GM23338 (cell line): ENCODE data around the gene SLC7A5. TPM values are rescaled to one million over a fixed set of nuclear protein-coding genes. Genes with fewer than 3 reads are reported as not detected.
A peak's percentile ranks its signal among the peaks of the same experiment; 100 is the strongest.
"Not testable (repeated sequence)": the region's sequence is repeated elsewhere in the genome, so short reads cannot be mapped to it uniquely, and the experiment has no call there.

Source experiments
- ATAC-seq: fragments of 200-7000 bp; cut with Tn5 transposase; 3 replicates; pipeline ENCODE4 v1.9.1; 2020
- DNase-seq: peaks from one replicate; pipeline ENCODE4 v3.0.0-alpha.2; 2015; ENCODE audit warnings: low spot score
- H2AFZ ChIP-seq: fragments of 200-600 bp; sonication (generic); 2 replicates; pipeline ENCODE4 v1.8.0; 2016; ENCODE audit warnings: antibody characterized with exemption, mild to moderate bottlenecking, moderate library complexity
- H3F3A ChIP-seq: fragments of 200-600 bp; sonication (generic); replicated peaks from 2 replicates; pipeline ENCODE4 v1.8.0; 2017; ENCODE audit warnings: antibody characterized with exemption, mixed run types, low read depth
- H3K27ac ChIP-seq: fragments of 200-600 bp; sonication (generic); 2 replicates; pipeline ENCODE4 v1.6.1; 2016; ENCODE audit warnings: low read depth
- H3K27me3 ChIP-seq: fragments of 200-600 bp; sonication (generic); 2 replicates; pipeline ENCODE4 v1.8.0; 2016; ENCODE audit warnings: mild to moderate bottlenecking, mixed run types, moderate library complexity; ENCODE audit not compliant: insufficient read depth
- H3K36me3 ChIP-seq: fragments of 200-600 bp; sonication (generic); 2 replicates; pipeline ENCODE4 v1.8.0; 2016; ENCODE audit warnings: mild to moderate bottlenecking; ENCODE audit not compliant: insufficient read depth
- H3K4me1 ChIP-seq: fragments of 200-600 bp; sonication (generic); 2 replicates; pipeline ENCODE4 v1.8.0; 2016; ENCODE audit warnings: mild to moderate bottlenecking, moderate library complexity; ENCODE audit not compliant: insufficient read depth
- H3K4me2 ChIP-seq: fragments of 200-600 bp; sonication (generic); 2 replicates; pipeline ENCODE4 v1.7.1; 2017; ENCODE audit warnings: mixed run types
- H3K4me3 ChIP-seq: fragments of 200-600 bp; sonication (generic); 2 replicates; pipeline ENCODE4 v1.6.1; 2016; ENCODE audit warnings: mixed run types
- H3K79me2 ChIP-seq: fragments of 200-600 bp; sonication (generic); replicated peaks from 2 replicates; pipeline ENCODE4 v1.8.0; 2017; ENCODE audit warnings: mild to moderate bottlenecking; ENCODE audit not compliant: insufficient read depth
- H3K9me2 ChIP-seq: fragments of 200-600 bp; sonication (generic); 2 replicates; pipeline ENCODE4 v1.8.0; 2017; ENCODE audit not compliant: insufficient read depth
- H4K20me1 ChIP-seq: fragments of 200-600 bp; sonication (generic); replicated peaks from 2 replicates; pipeline ENCODE4 v1.8.0; 2017; ENCODE audit warnings: mild to moderate bottlenecking; ENCODE audit not compliant: insufficient read depth
- H3K27ac Mint-ChIP-seq: 2 replicates; pipeline ENCODE4 v1.8.0; 2020; ENCODE audit warnings: inconsistent platforms, mild to moderate bottlenecking, moderate library complexity, mixed read lengths
- H3K27me3 Mint-ChIP-seq: 3 replicates; pipeline ENCODE4 v1.8.0; 2022; ENCODE audit warnings: low read depth, mild to moderate bottlenecking, moderate library complexity, mixed read lengths, inconsistent platforms; ENCODE audit not compliant: insufficient read depth, poor library complexity
- H3K36me3 Mint-ChIP-seq: 3 replicates; pipeline ENCODE4 v1.8.0; 2021; ENCODE audit warnings: low read depth, mild to moderate bottlenecking, inconsistent platforms, moderate library complexity, mixed read lengths
- H3K4me1 Mint-ChIP-seq: 3 replicates; pipeline ENCODE4 v1.8.0; 2020; ENCODE audit warnings: mild to moderate bottlenecking, inconsistent platforms, mixed read lengths
- H3K4me3 Mint-ChIP-seq: 3 replicates; pipeline ENCODE4 v1.8.0; 2021; ENCODE audit warnings: moderate library complexity, mild to moderate bottlenecking, inconsistent platforms, mixed read lengths
- H3K9me3 Mint-ChIP-seq: 3 replicates; pipeline ENCODE4 v1.8.0; 2020; ENCODE audit warnings: moderate library complexity, mild to moderate bottlenecking, inconsistent platforms, mixed read lengths
- CREB1 ChIP-seq: fragments of 250-450 bp; sonication (Bioruptor Pico); IDR thresholded peaks from 2 replicates; pipeline ENCODE4 v1.5.0; 2020; ENCODE audit warnings: low read depth, mild to moderate bottlenecking, moderate library complexity
- CTCF ChIP-seq, 2 experiments: fragments of 200-600 bp in 1 of 2; sonication (generic) in 1 of 2; conservative IDR thresholded peaks; 2 replicates each; pipeline versions ENCODE4 v1.5.1 to v1.6.1; 2016 to 2017; ENCODE audit warnings: antibody characterized with exemption in 2 of 2, low read depth in 2 of 2, mild to moderate bottlenecking in 2 of 2, moderate library complexity in 1 of 2
- ETS1 ChIP-seq: IDR thresholded peaks from 2 replicates; pipeline ENCODE4 v1.6.1; 2016; ENCODE audit warnings: antibody characterized with exemption
- EZH2phosphoT487 ChIP-seq: fragments of 200-600 bp; sonication (generic); IDR thresholded peaks from one replicate; pipeline ENCODE4 v1.8.1; 2018; ENCODE audit warnings: antibody characterized with exemption; ENCODE audit not compliant: unreplicated experiment
- JUNB ChIP-seq: IDR thresholded peaks from one replicate; pipeline ENCODE4 v1.6.1; 2016; ENCODE audit warnings: antibody characterized with exemption; ENCODE audit not compliant: unreplicated experiment
- NANOG ChIP-seq: IDR thresholded peaks from 2 replicates; pipeline ENCODE4 v1.6.1; 2016; ENCODE audit warnings: antibody characterized with exemption, borderline replicate concordance
- POLR2AphosphoS5 ChIP-seq: IDR thresholded peaks from 2 replicates; pipeline ENCODE4 v1.6.1; 2016; ENCODE audit warnings: antibody characterized with exemption, low read depth
- STAT1 ChIP-seq: IDR thresholded peaks from one replicate; pipeline ENCODE4 v1.6.1; 2016; ENCODE audit warnings: antibody characterized with exemption; ENCODE audit not compliant: unreplicated experiment
- ZNF114 ChIP-seq: fragments of 250-450 bp; sonication (Bioruptor Pico); IDR thresholded peaks from 2 replicates; pipeline ENCODE4 v1.5.0; 2020; ENCODE audit warnings: mild to moderate bottlenecking, moderate library complexity
- ZNF331 ChIP-seq: fragments of 250-450 bp; sonication (Bioruptor Pico); IDR thresholded peaks from 2 replicates; pipeline ENCODE4 v1.5.0; 2020; ENCODE audit warnings: low read depth, mild to moderate bottlenecking, moderate library complexity
- polyA plus RNA-seq: library from polyadenylated mRNA; unstranded; fragments of >200 nt; fragmentation: Nextera tagmentation; extraction: Ambion mirVana; gene quantifications from 2 replicates; pipeline ENCODE4 v1.2.1, GENCODE V29; 2016
- total RNA-seq: library from RNA; depleted of rRNA; stranded (reverse); fragments of >200 nt; shearing (Covaris generic); gene quantifications from 2 replicates; pipeline ENCODE4 v1.2.3, GENCODE V29; 2014

SLC7A5 gene
- total and polyA plus RNA-seq, 2 experiments from 2014 or later = 107 to 386 TPM

GRCh38 chr16:87812200-87812656 is 57.1 kb downstream of the SLC7A5 start:
- Mint-ChIP-seq H3K4me1 (peaks cover 10% of the 10 kb centered on the region), H3K27ac (no peak overlapping the region), H3K27me3 (peaks cover 2% of the 10 kb centered on the region), H3K36me3 (peaks cover 6% of the 10 kb centered on the region), H3K4me3 (no peak overlapping the region), H3K9me3 (peaks cover 18% of the 10 kb centered on the region)
- ATAC-seq = peak; percentile 74
- no peak overlapping the region for H3K4me2 ChIP-seq
- 0 out of 2 replicates have a peak overlapping the region, but pooled peaks have one; percentile 43 for H2AFZ ChIP-seq
- H3K36me3 ChIP-seq = peaks cover 3% of the 10 kb centered on the region; the same call in 1 of the 2 replicates
- H3K4me3 ChIP-seq = no peak overlapping the region
- H3K4me1 ChIP-seq = peaks cover 1% of the 10 kb centered on the region; the same call in 1 of the 2 replicates
- H3K27ac ChIP-seq = no peak overlapping the region
- TF ChIP-seq CTCF (conservative IDR thresholded peaks at IDR 0.05; ENCODE audit: low read depth in 2 of 2) (peak in 1 of 2 experiments; percentile 29; a peak in 2 of 4 replicates), ZNF114 (CRISPR knock-in tag) (no peak)
- no peaks in the 10 kb centered on the region for H3F3A ChIP-seq
- no peak for DNase-seq
- H3K9me2 ChIP-seq = no peaks in the 10 kb centered on the region
- no peaks in the 10 kb centered on the region for H3K79me2 ChIP-seq
- no peaks in the 10 kb centered on the region for H3K27me3 ChIP-seq
- no peaks in the 10 kb centered on the region for H4K20me1 ChIP-seq

- H3K79me2 ChIP-seq, H3K27ac ChIP-seq, H2AFZ ChIP-seq, H3F3A ChIP-seq, H3K27ac Mint-ChIP-seq, H3K4me3 ChIP-seq, H3K9me2 ChIP-seq, H4K20me1 ChIP-seq, ATAC-seq, H3K27me3 ChIP-seq, H3K36me3 Mint-ChIP-seq, H3K36me3 ChIP-seq, H3K4me2 ChIP-seq, H3K27me3 Mint-ChIP-seq, H3K4me3 Mint-ChIP-seq, DNase-seq, H3K4me1 ChIP-seq: not testable (repeated sequence)
- H3K4me1 Mint-ChIP-seq = peaks cover 15% of the 10 kb centered on the region
- H3K9me3 Mint-ChIP-seq = peaks cover 11% of the 10 kb centered on the region; the same call in 2 of the 3 replicates
These were observed 57.9 kb downstream of the SLC7A5 start for GRCh38 chr16:87811454-87811853.

- peaks cover 2% of the 10 kb centered on the region; the same call in 1 of the 3 replicates for H3K9me3 Mint-ChIP-seq
- Histone ChIP-seq H3K36me3 (no peaks in the 10 kb centered on the region), H2AFZ (no peak overlapping the region), H3K27ac (no peak overlapping the region), H3K4me2 (no peak overlapping the region), H3K79me2 (no peaks in the 10 kb centered on the region), H3K27me3 (no peaks in the 10 kb centered on the region), H3K9me2 (no peaks in the 10 kb centered on the region), H3K4me1 (peaks cover 8% of the 10 kb centered on the region; the same call in 1 of the 2 replicates), H3F3A (no peaks in the 10 kb centered on the region), H4K20me1 (no peaks in the 10 kb centered on the region), H3K4me3 (no peak overlapping the region)
- H3K36me3 Mint-ChIP-seq = no peaks in the 10 kb centered on the region
- no peak for ATAC-seq
- H3K27ac Mint-ChIP-seq = no peak overlapping the region; the same call in 1 of the 2 replicates
- H3K4me1 Mint-ChIP-seq = peaks cover 18% of the 10 kb centered on the region
- H3K4me3 Mint-ChIP-seq = no peak overlapping the region
- H3K27me3 Mint-ChIP-seq = peaks cover 7% of the 10 kb centered on the region
- no peak for DNase-seq
- TF ChIP-seq CREB1 (CRISPR knock-in tag) (no peak), NANOG (no peak), EZH2phosphoT487 (no peak), STAT1 (no peak), CTCF (conservative IDR thresholded peaks at IDR 0.05; ENCODE audit: low read depth in 2 of 2) (no peak), ZNF114 (CRISPR knock-in tag) (no peak), ZNF331 (no peak), POLR2AphosphoS5 (no peak), ETS1 (no peak), JUNB (no peak)
These were observed 60.0 kb downstream of the SLC7A5 start for GRCh38 chr16:87809150-87809902.
